AG09319 (cell line): ENCODE data around the gene CITED1.

ENCODE experiments used
- DNase-seq: peaks from one replicate; pipeline ENCODE4 v3.0.0-alpha.2; 2010; ENCODE audit warnings: low read depth; ENCODE audit errors: extremely low read depth
- TF ChIP-seq, protein P1 (sequence below): IDR thresholded peaks from 2 replicates; pipeline ENCODE4 v1.5.1; 2011; ENCODE audit warnings: low read depth, mild to moderate bottlenecking, inconsistent platforms, low read length, moderate library complexity

The CITED1 gene

DNA sequence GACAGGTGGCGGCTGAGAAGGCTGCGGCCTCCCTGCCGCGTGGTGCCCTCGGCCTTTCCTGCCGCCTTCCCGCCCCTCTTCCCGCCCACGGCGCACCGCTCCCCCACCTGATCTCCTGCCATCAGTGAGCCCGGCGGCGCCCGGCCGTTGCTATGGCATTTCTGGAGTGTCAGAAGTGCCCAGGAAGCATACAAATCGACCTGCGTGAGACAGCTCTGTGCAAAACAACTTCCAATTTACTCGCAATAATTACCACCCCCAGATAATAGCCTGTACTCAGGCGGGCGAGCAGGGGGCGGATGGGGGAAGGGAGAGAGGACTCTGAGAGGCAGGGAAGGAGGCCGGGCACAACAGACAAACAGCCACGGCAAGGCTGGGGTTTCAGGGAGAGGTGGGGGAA is 50.3 kb downstream of the CITED1 start:
- TF ChIP-seq, protein P1, sequence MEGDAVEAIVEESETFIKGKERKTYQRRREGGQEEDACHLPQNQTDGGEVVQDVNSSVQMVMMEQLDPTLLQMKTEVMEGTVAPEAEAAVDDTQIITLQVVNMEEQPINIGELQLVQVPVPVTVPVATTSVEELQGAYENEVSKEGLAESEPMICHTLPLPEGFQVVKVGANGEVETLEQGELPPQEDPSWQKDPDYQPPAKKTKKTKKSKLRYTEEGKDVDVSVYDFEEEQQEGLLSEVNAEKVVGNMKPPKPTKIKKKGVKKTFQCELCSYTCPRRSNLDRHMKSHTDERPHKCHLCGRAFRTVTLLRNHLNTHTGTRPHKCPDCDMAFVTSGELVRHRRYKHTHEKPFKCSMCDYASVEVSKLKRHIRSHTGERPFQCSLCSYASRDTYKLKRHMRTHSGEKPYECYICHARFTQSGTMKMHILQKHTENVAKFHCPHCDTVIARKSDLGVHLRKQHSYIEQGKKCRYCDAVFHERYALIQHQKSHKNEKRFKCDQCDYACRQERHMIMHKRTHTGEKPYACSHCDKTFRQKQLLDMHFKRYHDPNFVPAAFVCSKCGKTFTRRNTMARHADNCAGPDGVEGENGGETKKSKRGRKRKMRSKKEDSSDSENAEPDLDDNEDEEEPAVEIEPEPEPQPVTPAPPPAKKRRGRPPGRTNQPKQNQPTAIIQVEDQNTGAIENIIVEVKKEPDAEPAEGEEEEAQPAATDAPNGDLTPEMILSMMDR = no peak
- DNase-seq = no peak

DNA sequence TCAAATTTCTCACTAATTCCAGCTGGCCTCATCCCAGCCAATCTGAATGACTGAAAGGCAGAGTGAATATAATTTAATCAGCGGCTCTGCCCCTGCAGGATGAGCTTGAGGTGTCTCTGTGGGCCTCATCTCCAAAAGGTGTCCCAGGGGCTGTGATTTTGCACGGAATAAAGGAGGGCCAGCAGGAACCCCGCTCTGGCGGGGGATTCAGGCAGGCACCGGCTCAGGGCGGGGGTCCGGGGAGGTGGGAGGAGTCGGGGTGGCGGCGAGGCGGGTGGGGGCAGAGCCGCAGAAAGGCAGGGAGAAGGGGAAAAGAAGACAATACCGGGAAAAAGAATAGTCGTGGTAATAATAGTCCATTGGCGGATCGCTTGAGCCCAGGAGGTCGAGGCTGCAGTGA is 50.9 kb downstream of the CITED1 start:
- DNase-seq = no peak
- TF ChIP-seq, protein P1 = no peak

DNA sequence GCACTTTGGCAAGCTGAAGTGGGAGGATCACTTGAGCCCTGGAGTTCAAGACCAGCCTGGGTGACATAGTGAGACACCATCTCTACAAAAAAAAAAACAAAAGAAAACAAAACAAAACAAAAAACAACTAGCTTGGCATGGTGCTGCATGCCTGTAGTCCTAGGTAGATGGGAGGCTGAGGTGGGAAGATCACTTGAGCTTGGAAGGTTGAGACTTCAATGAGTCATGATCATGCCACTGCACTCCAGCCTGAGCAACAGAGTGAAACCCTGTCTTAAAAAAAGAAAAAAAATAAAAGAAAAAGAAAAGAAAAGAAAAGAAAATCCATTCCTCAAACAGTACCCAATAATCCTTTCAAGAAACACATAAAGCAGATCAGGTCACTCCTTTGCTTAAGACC is 52.0 kb downstream of the CITED1 start:
- no peak for DNase-seq
- TF ChIP-seq, protein P1 = no peak
